K562 (cell line): ENCODE measurements around the gene BBX.

ENCODE experiments used
- ARNT ChIP-seq, 2 experiments: fragments of 450-650 bp; IDR thresholded peaks; 2 replicates each; pipeline ENCODE4 v1.6.1; 2016; ENCODE audit warnings: mild to moderate bottlenecking in 1 of 2
- CREB1 ChIP-seq, 2 experiments: sonication (generic) in 1 of 2; formaldehyde crosslinking in 1 of 2; IDR thresholded peaks; 2 replicates each; pipeline versions ENCODE4 v1.6.1 to v1.8.0; 2012 to 2022; ENCODE audit warnings: inconsistent platforms in 1 of 2, mild to moderate bottlenecking in 1 of 2, missing genetic modification reagents in 1 of 2, moderate library complexity in 1 of 2
- EZH2 ChIP-seq: IDR thresholded peaks from 2 replicates; pipeline ENCODE4 v1.6.1; 2012; ENCODE audit warnings: low read depth, mild to moderate bottlenecking, inconsistent platforms, low read length, borderline replicate concordance
- GMEB1 ChIP-seq: fragments of 250-450 bp; sonication (Bioruptor Pico); IDR thresholded peaks from 2 replicates; pipeline ENCODE4 v1.4.0; 2020; ENCODE audit warnings: mild to moderate bottlenecking
- GTF2E2 ChIP-seq: fragments of 200-800 bp; sonication (Bioruptor generic); IDR thresholded peaks from 2 replicates; pipeline ENCODE4 v1.6.1; 2016; ENCODE audit warnings: missing genetic modification characterization, missing compliant biosample characterization
- RBM17 ChIP-seq: fragments of 200-400 bp; formaldehyde crosslinking; IDR thresholded peaks from 2 replicates; pipeline ENCODE4 v1.6.1; 2017; ENCODE audit warnings: low read depth, mild to moderate bottlenecking, low read length, borderline replicate concordance
- SREBF2 ChIP-seq: sonication (generic); formaldehyde crosslinking; IDR thresholded peaks from 2 replicates; pipeline ENCODE4 v1.4.0; 2020; ENCODE audit warnings: mild to moderate bottlenecking, missing genetic modification reagents
- USF2 ChIP-seq: sonication (generic); formaldehyde crosslinking; IDR thresholded peaks from 2 replicates; pipeline ENCODE4 v1.5.0; 2020; ENCODE audit warnings: missing genetic modification reagents
- ZBTB49 ChIP-seq: sonication (generic); formaldehyde crosslinking; IDR thresholded peaks from 2 replicates; pipeline ENCODE4 v1.8.0; 2022; ENCODE audit warnings: missing genetic modification reagents, mild to moderate bottlenecking, borderline replicate concordance
- ZNF586 ChIP-seq: fragments of 450-650 bp; formaldehyde crosslinking; conservative IDR thresholded peaks from 2 replicates; pipeline ENCODE4 v1.4.0; 2020; ENCODE audit warnings: mild to moderate bottlenecking, moderate library complexity

GRCh38 chr3:107797586-107797985 lies 274.8 kb downstream of the BBX start:
- TF ChIP-seq CREB1 (IDR thresholded peaks at IDR 0.05) = no peak
- no peak for TF ChIP-seq CREB1 (CRISPR knock-in tag; IDR thresholded peaks at IDR 0.05)
- no peak for TF ChIP-seq SREBF2
- no peak for TF ChIP-seq EZH2
- TF ChIP-seq USF2 (CRISPR knock-in tag) = no peak
- no peak for TF ChIP-seq ZNF586 (CRISPR knock-in tag)
- TF ChIP-seq ZBTB49 (CRISPR knock-in tag) = no peak
- no peak for TF ChIP-seq GMEB1 (CRISPR knock-in tag)
- no peak for TF ChIP-seq RBM17
- no peak for TF ChIP-seq GTF2E2 (tag)
- no peak for TF ChIP-seq ARNT (IDR thresholded peaks at IDR 0.05)
